ENCODE measurements around the gene ADAM33. TPM values are rescaled to one million over a fixed set of nuclear protein-coding genes. Genes with fewer than 3 reads are reported as not detected.

Gene ADAM33
- polyA plus RNA-seq, 1 donor from 2014 or later = not detected

GRCh38 chr20:3667434-3668037 is 14.3 kb downstream of the ADAM33 start:
- no peak overlapping the region for H2AFZ ChIP-seq (ENCODE audit: low read depth, low read length)
- no peak overlapping the region for H3K4me3 ChIP-seq (ENCODE audit: low read length)
- H3F3A ChIP-seq (ENCODE audit: insufficient read depth, low read length, poor library complexity, severe bottlenecking) = no peaks in the 10 kb centered on the region
- peaks cover 11% of the 10 kb centered on the region for H3K27me3 ChIP-seq (ENCODE audit: insufficient read depth, low read depth, low read length)
- no peak for TF ChIP-seq RAD21 (conservative IDR thresholded peaks at IDR 0.05)
- TF ChIP-seq REST (IDR thresholded peaks at IDR 0.05; ENCODE audit: borderline replicate concordance) = no peak
- no peak for TF ChIP-seq EZH2 (IDR thresholded peaks at IDR 0.05; ENCODE audit: borderline replicate concordance, insufficient read depth, low read length, poor library complexity, severe bottlenecking)
- TF ChIP-seq SMC3 (conservative IDR thresholded peaks at IDR 0.05; ENCODE audit: poor library complexity) = no peak
- TF ChIP-seq CTCF (IDR thresholded peaks at IDR 0.05; ENCODE audit: poor library complexity, severe bottlenecking) = no peak
- no peak for TF ChIP-seq TAF1 (IDR thresholded peaks at IDR 0.05; ENCODE audit: low read depth)
- no peak for TF ChIP-seq POLR2AphosphoS5 (IDR thresholded peaks at IDR 0.05)
- no peak for TF ChIP-seq EP300 (conservative IDR thresholded peaks at IDR 0.05; ENCODE audit: poor library complexity, severe bottlenecking)
- no peak for TF ChIP-seq MXI1 (conservative IDR thresholded peaks at IDR 0.05; ENCODE audit: poor library complexity, severe bottlenecking)
- no peaks in the 10 kb centered on the region for H3K36me3 ChIP-seq (ENCODE audit: insufficient read depth, low read length)
- no peak overlapping the region for H3K4me2 ChIP-seq (ENCODE audit: low read length)
- no peaks in the 10 kb centered on the region for H3K9me2 ChIP-seq (ENCODE audit: insufficient read depth, low read length)
- no peak overlapping the region for H3K9ac ChIP-seq (ENCODE audit: low read length)
- no peaks in the 10 kb centered on the region for H3K9me3 ChIP-seq (ENCODE audit: low read length)
- no peak overlapping the region for H3K27ac ChIP-seq (ENCODE audit: low read length)
- H3K79me2 ChIP-seq (replicated peaks; ENCODE audit: insufficient read depth, low read length) = no peaks in the 10 kb centered on the region
- H4K20me1 ChIP-seq (ENCODE audit: insufficient read depth) = no peaks in the 10 kb centered on the region

GRCh38 chr20:3663858-3664257 is 18.0 kb downstream of the ADAM33 start:
- no peak overlapping the region for H3K27ac ChIP-seq (ENCODE audit: low read length)
- no peak overlapping the region for H3K4me3 ChIP-seq (ENCODE audit: low read length)
- TF ChIP-seq TAF1 (IDR thresholded peaks at IDR 0.05; ENCODE audit: low read depth) (no peak), RAD21 (conservative IDR thresholded peaks at IDR 0.05) (no peak)
- no peaks in the 10 kb centered on the region for H3K9me2 ChIP-seq (ENCODE audit: insufficient read depth, low read length)
- H3K4me2 ChIP-seq (ENCODE audit: low read length) = no peak overlapping the region
- H3K27me3 ChIP-seq (ENCODE audit: insufficient read depth, low read depth, low read length) = no peaks in the 10 kb centered on the region
- no peaks in the 10 kb centered on the region for H4K20me1 ChIP-seq (ENCODE audit: insufficient read depth)
- no peak overlapping the region for H3K9ac ChIP-seq (ENCODE audit: low read length)
- no peaks in the 10 kb centered on the region for H3K9me3 ChIP-seq (ENCODE audit: low read length)
- H2AFZ ChIP-seq (ENCODE audit: low read depth, low read length) = no peak overlapping the region
- H3K79me2 ChIP-seq (replicated peaks; ENCODE audit: insufficient read depth, low read length) = no peaks in the 10 kb centered on the region
- H3F3A ChIP-seq (ENCODE audit: insufficient read depth, low read length, poor library complexity, severe bottlenecking) = no peaks in the 10 kb centered on the region
- H3K36me3 ChIP-seq (ENCODE audit: insufficient read depth, low read length) = no peaks in the 10 kb centered on the region
